HEK293 (cell line): ENCODE results near the gene SOX13.
A peak's percentile ranks its signal among the peaks of the same experiment; 100 is the strongest.

Experiments used
- BCL11B ChIP-seq: fragments of 450-650 bp; formaldehyde crosslinking; IDR thresholded peaks from 2 replicates; pipeline ENCODE4 v1.5.1; 2016; ENCODE audit warnings: low read depth, missing biosample characterization, missing genetic modification characterization
- HOXD13 ChIP-seq: sonication (generic); formaldehyde crosslinking; IDR thresholded peaks from 2 replicates; pipeline ENCODE4 v1.8.0; 2022; ENCODE audit warnings: missing genetic modification reagents, borderline replicate concordance
- RBAK ChIP-seq: fragments of 450-650 bp; formaldehyde crosslinking; IDR thresholded peaks from 2 replicates; pipeline ENCODE4 v1.5.1; 2016; ENCODE audit warnings: missing biosample characterization, missing genetic modification characterization
- TCF7L2 ChIP-seq: IDR thresholded peaks from 2 replicates; pipeline ENCODE4 v1.6.1; 2011; ENCODE audit warnings: low read depth, mild to moderate bottlenecking, inconsistent platforms, low read length, moderate library complexity, borderline replicate concordance
- YY1 ChIP-seq: fragments of 450-650 bp; formaldehyde crosslinking; IDR thresholded peaks from 2 replicates; pipeline ENCODE4 v1.5.1; 2018; ENCODE audit warnings: missing biosample characterization, missing genetic modification characterization
- ZBTB20 ChIP-seq: fragments of 450-650 bp; formaldehyde crosslinking; IDR thresholded peaks from 2 replicates; pipeline ENCODE4 v1.5.1; 2016; ENCODE audit warnings: missing biosample characterization, missing genetic modification characterization
- ZNF112 ChIP-seq: fragments of 450-650 bp; formaldehyde crosslinking; IDR thresholded peaks from 2 replicates; pipeline ENCODE4 v1.5.0; 2017; ENCODE audit warnings: missing biosample characterization, missing genetic modification characterization
- ZNF114 ChIP-seq: fragments of 450-650 bp; formaldehyde crosslinking; IDR thresholded peaks from 2 replicates; pipeline ENCODE4 v1.5.0; 2017; ENCODE audit warnings: missing biosample characterization, missing genetic modification characterization
- ZNF133 ChIP-seq: fragments of 450-650 bp; formaldehyde crosslinking; IDR thresholded peaks from 2 replicates; pipeline ENCODE4 v1.5.1; 2016; ENCODE audit warnings: missing biosample characterization, missing genetic modification characterization
- ZNF140 ChIP-seq: fragments of 450-650 bp; formaldehyde crosslinking; IDR thresholded peaks from 2 replicates; pipeline ENCODE4 v1.5.1; 2016; ENCODE audit warnings: missing biosample characterization, missing genetic modification characterization
- ZNF155 ChIP-seq: fragments of 450-650 bp; formaldehyde crosslinking; IDR thresholded peaks from 2 replicates; pipeline ENCODE4 v1.5.1; 2016; ENCODE audit warnings: missing biosample characterization, missing genetic modification characterization
- ZNF239 ChIP-seq: fragments of 450-650 bp; formaldehyde crosslinking; IDR thresholded peaks from 2 replicates; pipeline ENCODE4 v1.5.1; 2016; ENCODE audit warnings: missing biosample characterization, missing genetic modification characterization
- ZNF266 ChIP-seq: fragments of 450-650 bp; formaldehyde crosslinking; IDR thresholded peaks from 2 replicates; pipeline ENCODE4 v1.5.1; 2016; ENCODE audit warnings: missing biosample characterization, missing genetic modification characterization, low read depth
- ZNF366 ChIP-seq: fragments of 450-650 bp; formaldehyde crosslinking; conservative IDR thresholded peaks from 2 replicates; pipeline ENCODE4 v1.5.1; 2016; ENCODE audit warnings: missing biosample characterization, missing genetic modification characterization
- ZNF433 ChIP-seq: fragments of 450-650 bp; formaldehyde crosslinking; IDR thresholded peaks from 2 replicates; pipeline ENCODE4 v1.5.1; 2016; ENCODE audit warnings: missing biosample characterization, missing genetic modification characterization, low read depth
- ZNF501 ChIP-seq: fragments of 450-650 bp; formaldehyde crosslinking; IDR thresholded peaks from 2 replicates; pipeline ENCODE4 v1.5.1; 2016; ENCODE audit warnings: missing biosample characterization, missing genetic modification characterization
- ZNF529 ChIP-seq: fragments of 450-650 bp; formaldehyde crosslinking; IDR thresholded peaks from 2 replicates; pipeline ENCODE4 v1.5.1; 2017; ENCODE audit warnings: missing genetic modification characterization, missing biosample characterization; ENCODE audit not compliant: insufficient replicate concordance
- ZNF544 ChIP-seq: fragments of 450-650 bp; formaldehyde crosslinking; IDR thresholded peaks from 2 replicates; pipeline ENCODE4 v1.5.0; 2017; ENCODE audit warnings: missing biosample characterization, missing genetic modification characterization
- ZNF600 ChIP-seq: fragments of 450-650 bp; formaldehyde crosslinking; IDR thresholded peaks from 2 replicates; pipeline ENCODE4 v1.5.1; 2016; ENCODE audit warnings: missing biosample characterization, missing genetic modification characterization
- ZNF626 ChIP-seq: fragments of 450-650 bp; sonication (Bioruptor Pico); formaldehyde crosslinking; IDR thresholded peaks from 2 replicates; pipeline ENCODE4 v1.5.1; 2018; ENCODE audit warnings: missing biosample characterization, missing genetic modification characterization, inconsistent platforms
- ZNF658 ChIP-seq: fragments of 450-650 bp; formaldehyde crosslinking; IDR thresholded peaks from 2 replicates; pipeline ENCODE4; 2016; ENCODE audit warnings: missing biosample characterization, missing genetic modification characterization
- ZNF692 ChIP-seq: fragments of 450-650 bp; formaldehyde crosslinking; IDR thresholded peaks from 2 replicates; pipeline ENCODE4 v1.5.1; 2016; ENCODE audit warnings: missing biosample characterization, missing genetic modification characterization
- TF ChIP-seq, protein P1 (sequence below): fragments of 450-650 bp; formaldehyde crosslinking; IDR thresholded peaks from 2 replicates; pipeline ENCODE4 v1.5.1; 2016; ENCODE audit warnings: missing biosample characterization, missing genetic modification characterization
- TF ChIP-seq, protein P2 (sequence below): fragments of 450-650 bp; formaldehyde crosslinking; IDR thresholded peaks from 2 replicates; pipeline ENCODE4 v1.5.1; 2016; ENCODE audit warnings: missing biosample characterization, missing genetic modification characterization
- TF ChIP-seq, protein P3 (sequence below): fragments of 450-650 bp; formaldehyde crosslinking; IDR thresholded peaks from 2 replicates; pipeline ENCODE4 v1.5.1; 2016; ENCODE audit warnings: missing biosample characterization, missing genetic modification characterization
- TF ChIP-seq, protein P4 (sequence below): fragments of 450-650 bp; formaldehyde crosslinking; IDR thresholded peaks from 2 replicates; pipeline ENCODE4 v1.5.1; 2016; ENCODE audit warnings: missing biosample characterization, missing genetic modification characterization
- TF ChIP-seq, protein P5 (sequence below): fragments of 450-650 bp; formaldehyde crosslinking; IDR thresholded peaks from 2 replicates; pipeline ENCODE4 v1.5.0; 2017; ENCODE audit warnings: missing biosample characterization, missing genetic modification characterization, borderline replicate concordance

Gene SOX13

GRCh38 chr1:204074274-204075138 is 1.6 kb downstream of the SOX13 start (continued):
- TF ChIP-seq ZNF140 (tag by site-specific recombination) = no peak
- peak; percentile 83 for TF ChIP-seq ZBTB20 (tag by site-specific recombination)
- TF ChIP-seq ZNF114 = no peak
- no peak for TF ChIP-seq ZNF692 (tag by site-specific recombination)
- TF ChIP-seq, protein P1, sequence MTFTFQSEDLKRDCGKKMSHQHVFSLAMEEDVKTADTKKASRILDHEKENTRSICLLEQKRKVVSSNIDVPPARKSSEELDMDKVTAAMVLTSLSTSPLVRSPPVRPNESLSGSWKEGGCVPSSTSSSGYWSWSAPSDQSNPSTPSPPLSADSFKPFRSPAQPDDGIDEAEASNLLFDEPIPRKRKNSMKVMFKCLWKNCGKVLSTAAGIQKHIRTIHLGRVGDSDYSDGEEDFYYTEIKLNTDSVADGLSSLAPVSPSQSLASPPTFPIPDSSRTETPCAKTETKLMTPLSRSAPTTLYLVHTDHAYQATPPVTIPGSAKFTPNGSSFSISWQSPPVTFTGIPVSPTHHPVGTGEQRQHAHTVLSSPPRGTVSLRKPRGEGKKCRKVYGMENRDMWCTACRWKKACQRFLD (tag by site-specific recombination) = no peak
- no peak for TF ChIP-seq ZNF544 (tag by site-specific recombination)
- TF ChIP-seq ZNF626 (tag by site-specific recombination) = no peak
- TF ChIP-seq RBAK = no peak
- TF ChIP-seq, protein P2, sequence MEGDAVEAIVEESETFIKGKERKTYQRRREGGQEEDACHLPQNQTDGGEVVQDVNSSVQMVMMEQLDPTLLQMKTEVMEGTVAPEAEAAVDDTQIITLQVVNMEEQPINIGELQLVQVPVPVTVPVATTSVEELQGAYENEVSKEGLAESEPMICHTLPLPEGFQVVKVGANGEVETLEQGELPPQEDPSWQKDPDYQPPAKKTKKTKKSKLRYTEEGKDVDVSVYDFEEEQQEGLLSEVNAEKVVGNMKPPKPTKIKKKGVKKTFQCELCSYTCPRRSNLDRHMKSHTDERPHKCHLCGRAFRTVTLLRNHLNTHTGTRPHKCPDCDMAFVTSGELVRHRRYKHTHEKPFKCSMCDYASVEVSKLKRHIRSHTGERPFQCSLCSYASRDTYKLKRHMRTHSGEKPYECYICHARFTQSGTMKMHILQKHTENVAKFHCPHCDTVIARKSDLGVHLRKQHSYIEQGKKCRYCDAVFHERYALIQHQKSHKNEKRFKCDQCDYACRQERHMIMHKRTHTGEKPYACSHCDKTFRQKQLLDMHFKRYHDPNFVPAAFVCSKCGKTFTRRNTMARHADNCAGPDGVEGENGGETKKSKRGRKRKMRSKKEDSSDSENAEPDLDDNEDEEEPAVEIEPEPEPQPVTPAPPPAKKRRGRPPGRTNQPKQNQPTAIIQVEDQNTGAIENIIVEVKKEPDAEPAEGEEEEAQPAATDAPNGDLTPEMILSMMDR (tag by site-specific recombination) = peak; percentile 18; the same call in 1 of the 2 replicates
- TF ChIP-seq ZNF155 (tag by site-specific recombination) = no peak
- no peak for TF ChIP-seq ZNF266 (tag by site-specific recombination)
- TF ChIP-seq ZNF600 (tag by site-specific recombination) = peak; percentile 80
- TF ChIP-seq, protein P3, sequence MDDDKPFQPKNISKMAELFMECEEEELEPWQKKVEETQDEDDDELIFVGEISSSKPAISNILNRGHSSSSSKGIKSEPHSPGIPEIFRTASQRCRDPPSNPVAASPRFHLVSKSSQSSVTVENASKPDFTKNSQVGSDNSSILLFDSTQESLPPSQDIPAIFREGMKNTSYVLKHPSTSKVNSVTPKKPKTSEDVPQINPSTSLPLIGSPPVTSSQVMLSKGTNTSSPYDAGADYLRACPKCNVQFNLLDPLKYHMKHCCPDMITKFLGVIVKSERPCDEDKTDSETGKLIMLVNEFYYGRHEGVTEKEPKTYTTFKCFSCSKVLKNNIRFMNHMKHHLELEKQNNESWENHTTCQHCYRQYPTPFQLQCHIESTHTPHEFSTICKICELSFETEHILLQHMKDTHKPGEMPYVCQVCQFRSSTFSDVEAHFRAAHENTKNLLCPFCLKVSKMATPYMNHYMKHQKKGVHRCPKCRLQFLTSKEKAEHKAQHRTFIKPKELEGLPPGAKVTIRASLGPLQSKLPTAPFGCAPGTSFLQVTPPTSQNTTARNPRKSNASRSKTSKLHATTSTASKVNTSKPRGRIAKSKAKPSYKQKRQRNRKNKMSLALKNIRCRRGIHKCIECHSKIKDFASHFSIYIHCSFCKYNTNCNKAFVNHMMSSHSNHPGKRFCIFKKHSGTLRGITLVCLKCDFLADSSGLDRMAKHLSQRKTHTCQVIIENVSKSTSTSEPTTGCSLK (tag by site-specific recombination) = no peak
- TF ChIP-seq ZNF239 (tag by site-specific recombination) = no peak
- TF ChIP-seq ZNF658 (tag by site-specific recombination) = no peak
- no peak for TF ChIP-seq ZNF529 (tag by site-specific recombination)
- no peak for TF ChIP-seq YY1
- TF ChIP-seq ZNF366 = no peak
- TF ChIP-seq, protein P4, sequence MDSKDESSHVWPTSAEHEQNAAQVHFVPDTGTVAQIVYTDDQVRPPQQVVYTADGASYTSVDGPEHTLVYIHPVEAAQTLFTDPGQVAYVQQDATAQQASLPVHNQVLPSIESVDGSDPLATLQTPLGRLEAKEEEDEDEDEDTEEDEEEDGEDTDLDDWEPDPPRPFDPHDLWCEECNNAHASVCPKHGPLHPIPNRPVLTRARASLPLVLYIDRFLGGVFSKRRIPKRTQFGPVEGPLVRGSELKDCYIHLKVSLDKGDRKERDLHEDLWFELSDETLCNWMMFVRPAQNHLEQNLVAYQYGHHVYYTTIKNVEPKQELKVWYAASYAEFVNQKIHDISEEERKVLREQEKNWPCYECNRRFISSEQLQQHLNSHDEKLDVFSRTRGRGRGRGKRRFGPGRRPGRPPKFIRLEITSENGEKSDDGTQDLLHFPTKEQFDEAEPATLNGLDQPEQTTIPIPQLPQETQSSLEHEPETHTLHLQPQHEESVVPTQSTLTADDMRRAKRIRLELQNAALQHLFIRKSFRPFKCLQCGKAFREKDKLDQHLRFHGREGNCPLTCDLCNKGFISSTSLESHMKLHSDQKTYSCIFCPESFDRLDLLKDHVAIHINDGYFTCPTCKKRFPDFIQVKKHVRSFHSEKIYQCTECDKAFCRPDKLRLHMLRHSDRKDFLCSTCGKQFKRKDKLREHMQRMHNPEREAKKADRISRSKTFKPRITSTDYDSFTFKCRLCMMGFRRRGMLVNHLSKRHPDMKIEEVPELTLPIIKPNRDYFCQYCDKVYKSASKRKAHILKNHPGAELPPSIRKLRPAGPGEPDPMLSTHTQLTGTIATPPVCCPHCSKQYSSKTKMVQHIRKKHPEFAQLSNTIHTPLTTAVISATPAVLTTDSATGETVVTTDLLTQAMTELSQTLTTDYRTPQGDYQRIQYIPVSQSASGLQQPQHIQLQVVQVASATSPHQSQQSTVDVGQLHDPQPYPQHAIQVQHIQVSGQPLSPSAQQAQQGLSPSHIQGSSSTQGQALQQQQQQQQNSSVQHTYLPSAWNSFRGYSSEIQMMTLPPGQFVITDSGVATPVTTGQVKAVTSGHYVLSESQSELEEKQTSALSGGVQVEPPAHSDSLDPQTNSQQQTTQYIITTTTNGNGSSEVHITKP (tag by site-specific recombination) = no peak
- TF ChIP-seq BCL11B (tag by site-specific recombination) = no peak
- TF ChIP-seq, protein P5, sequence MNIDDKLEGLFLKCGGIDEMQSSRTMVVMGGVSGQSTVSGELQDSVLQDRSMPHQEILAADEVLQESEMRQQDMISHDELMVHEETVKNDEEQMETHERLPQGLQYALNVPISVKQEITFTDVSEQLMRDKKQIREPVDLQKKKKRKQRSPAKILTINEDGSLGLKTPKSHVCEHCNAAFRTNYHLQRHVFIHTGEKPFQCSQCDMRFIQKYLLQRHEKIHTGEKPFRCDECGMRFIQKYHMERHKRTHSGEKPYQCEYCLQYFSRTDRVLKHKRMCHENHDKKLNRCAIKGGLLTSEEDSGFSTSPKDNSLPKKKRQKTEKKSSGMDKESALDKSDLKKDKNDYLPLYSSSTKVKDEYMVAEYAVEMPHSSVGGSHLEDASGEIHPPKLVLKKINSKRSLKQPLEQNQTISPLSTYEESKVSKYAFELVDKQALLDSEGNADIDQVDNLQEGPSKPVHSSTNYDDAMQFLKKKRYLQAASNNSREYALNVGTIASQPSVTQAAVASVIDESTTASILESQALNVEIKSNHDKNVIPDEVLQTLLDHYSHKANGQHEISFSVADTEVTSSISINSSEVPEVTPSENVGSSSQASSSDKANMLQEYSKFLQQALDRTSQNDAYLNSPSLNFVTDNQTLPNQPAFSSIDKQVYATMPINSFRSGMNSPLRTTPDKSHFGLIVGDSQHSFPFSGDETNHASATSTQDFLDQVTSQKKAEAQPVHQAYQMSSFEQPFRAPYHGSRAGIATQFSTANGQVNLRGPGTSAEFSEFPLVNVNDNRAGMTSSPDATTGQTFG = no peak
- TF ChIP-seq ZNF133 = no peak
- no peak for TF ChIP-seq ZNF112 (tag by site-specific recombination)
- 0 out of 2 replicates have a peak, but pooled peaks have one; percentile 14 for TF ChIP-seq ZNF501 (tag by site-specific recombination)
- TF ChIP-seq HOXD13 (CRISPR knock-in tag) = no peak
- TF ChIP-seq TCF7L2 = no peak
- no peak for TF ChIP-seq ZNF433
